HepG2 (cell line): ENCODE measurements around the gene SNRNP27.

Experiments used
- CBFB ChIP-seq: sonication (generic); formaldehyde crosslinking; IDR thresholded peaks from 2 replicates; pipeline ENCODE4 v1.4.0; 2020; ENCODE audit warnings: missing genetic modification reagents
- CTCF ChIP-seq: sonication (generic); formaldehyde crosslinking; IDR thresholded peaks from 2 replicates; pipeline ENCODE4 v1.5.0; 2020; ENCODE audit warnings: mild to moderate bottlenecking, missing genetic modification reagents, moderate library complexity
- ELK4 ChIP-seq: sonication (generic); formaldehyde crosslinking; IDR thresholded peaks from 2 replicates; pipeline ENCODE4 v1.9.0; 2021; ENCODE audit warnings: missing genetic modification reagents, borderline replicate concordance
- JUND ChIP-seq: sonication (generic); formaldehyde crosslinking; IDR thresholded peaks from 2 replicates; pipeline ENCODE4 v1.8.0; 2022; ENCODE audit warnings: mild to moderate bottlenecking, missing genetic modification reagents
- RAD21 ChIP-seq: fragments of 450-650 bp; formaldehyde crosslinking; IDR thresholded peaks from 2 replicates; pipeline ENCODE4 v1.5.0; 2020; ENCODE audit warnings: mild to moderate bottlenecking
- ZNF362 ChIP-seq: sonication (generic); formaldehyde crosslinking; IDR thresholded peaks from 2 replicates; pipeline ENCODE4 v1.4.0; 2020; ENCODE audit warnings: missing genetic modification reagents, mild to moderate bottlenecking, borderline replicate concordance

GRCh38 chr2:69893684-69894551 lies at the start of gene SNRNP27:
- TF ChIP-seq ELK4 (peak; percentile 35; the same call in 1 of the 2 replicates), CBFB (CRISPR knock-in tag) (0 out of 2 replicates have a peak, but pooled peaks have one; percentile 42), JUND (CRISPR knock-in tag) (no peak), CTCF (CRISPR knock-in tag) (no peak), RAD21 (CRISPR knock-in tag) (no peak), ZNF362 (CRISPR knock-in tag) (no peak)
